GM12892 (cell line): Measurements from ENCODE around the gene ARNT2.

Experiments used
- POLR2A ChIP-seq: IDR thresholded peaks from 2 replicates; pipeline ENCODE4 v1.6.1; 2011; ENCODE audit warnings: low read depth, low read length, control low read depth
- TAF1 ChIP-seq: IDR thresholded peaks from 2 replicates; pipeline ENCODE4 v1.6.1; 2011; ENCODE audit warnings: low read depth, mild to moderate bottlenecking, control low read depth, low read length, borderline replicate concordance

DNA sequence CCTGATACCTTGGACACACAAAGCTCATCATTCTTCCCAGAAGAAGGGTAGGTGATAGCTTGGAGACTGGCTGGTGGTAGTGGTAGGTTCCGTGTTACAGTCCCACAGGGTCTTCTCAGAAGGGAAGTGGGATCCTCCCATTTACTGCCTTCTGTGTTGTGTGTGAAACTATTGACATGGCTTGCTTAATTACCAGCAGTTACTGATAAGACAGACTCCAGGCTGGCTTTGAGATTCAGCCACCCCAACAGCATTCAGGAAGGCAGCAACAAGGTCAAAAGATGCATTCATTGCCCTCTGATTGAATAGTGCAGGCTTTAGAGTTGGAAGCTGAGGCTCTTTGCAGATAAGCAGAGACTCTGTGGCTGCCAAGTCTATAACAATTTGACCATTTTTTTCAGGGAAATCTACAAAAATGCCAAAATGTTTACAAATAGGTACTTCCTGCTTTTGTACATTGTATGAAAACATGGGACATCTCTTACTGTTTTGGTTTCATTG lies 7.7 kb downstream of the ARNT2 start:
- TF ChIP-seq POLR2A (no peak), TAF1 (no peak)
